HepG2 (cell line): ENCODE data around the gene HSPE1. TPM values are rescaled to one million over a fixed set of nuclear protein-coding genes. Genes with fewer than 3 reads are reported as not detected.

Experiments
- ATAC-seq: fragments of 200-7000 bp; cut with Tn5 transposase; 3 replicates; pipeline ENCODE4 v1.9.1; 2020; ENCODE audit warnings: mild to moderate bottlenecking, moderate library complexity
- BruUV-seq: library from RNA; stranded (reverse); fragments of 400-500 nt; replicated peaks from 2 replicates; lab custom pipeline; 2021; lab: Mats Ljungman, UMichigan
- CTCF ChIA-PET: fragments of 300-600 bp; formaldehyde crosslinking; extraction: SDS; loops from one replicate; lab custom pipeline; 2021; ENCODE audit warnings: low total read pairs, inconsistent platforms, low intra/inter-chr PET ratio; lab: Yijun Ruan, JAX
- POLR2A ChIA-PET: fragments of 350-600 bp; sonication (Branson Sonifier 250); formaldehyde crosslinking; loops from one replicate; lab custom pipeline; 2020; ENCODE audit warnings: antibody characterized with exemption, inconsistent platforms; lab: Yijun Ruan, JAX
- DNase-seq: peaks from one replicate; pipeline ENCODE4 v3.0.0-alpha.2; 2015; ENCODE audit warnings: low spot score
- FAIRE-seq: peaks from 3 replicates; lab custom pipeline; 2011; peaks lifted over from hg19 to GRCh38; lab: Jason Lieb, UNC
- H2AFZ ChIP-seq: one replicate; pipeline ENCODE4 v1.6.1; 2011; ENCODE audit warnings: low read length, inconsistent platforms
- H3K27ac ChIP-seq: fragments of 300-600 bp; 3 replicates; pipeline ENCODE4 v1.8.0; 2011; ENCODE audit warnings: mixed run types, mild to moderate bottlenecking, mixed read lengths, low read length, inconsistent platforms; ENCODE audit not compliant: insufficient read depth; ENCODE audit errors: extremely low read length
- H3K27me3 ChIP-seq, 2 experiments: fragments of 200-600 bp in 1 of 2; 2 replicates in 1 of 2; 3 replicates in 1 of 2; pipeline versions ENCODE4 v1.6.0 to v1.8.0; 2011; ENCODE audit warnings: low read length in 2 of 2, mild to moderate bottlenecking in 2 of 2, moderate library complexity in 2 of 2, inconsistent platforms in 1 of 2; ENCODE audit not compliant: insufficient read depth in 2 of 2, control insufficient read depth in 1 of 2
- H3K36me3 ChIP-seq, 2 experiments: fragments of 200-600 bp in 1 of 2; replicated peaks in 1 of 2; 2 replicates in 1 of 2; 3 replicates in 1 of 2; pipeline versions ENCODE4 v1.5.1 to v1.8.0; 2011; ENCODE audit warnings: low read length in 2 of 2, inconsistent platforms in 1 of 2; ENCODE audit not compliant: insufficient read depth in 2 of 2, control insufficient read depth in 1 of 2
- H3K4me1 ChIP-seq: 2 replicates; pipeline ENCODE4 v1.5.1; 2012; ENCODE audit warnings: low read length, inconsistent platforms; ENCODE audit not compliant: insufficient read depth
- H3K4me2 ChIP-seq: 2 replicates; pipeline ENCODE4 v1.6.0; 2011; ENCODE audit warnings: low read depth, low read length, inconsistent platforms
- H3K4me3 ChIP-seq, 3 experiments: fragments of 200-600 bp in 1 of 3; sonication (generic), shearing (Covaris generic) in 1 of 3; replicated peaks in 1 of 3; 2 replicates each; pipeline ENCODE4 v1.5.1; 2011 to 2016; ENCODE audit warnings: low read length in 3 of 3, inconsistent platforms in 2 of 3, low read depth in 2 of 3, mild to moderate bottlenecking in 2 of 3, control low read depth in 1 of 3, mixed read lengths in 1 of 3; ENCODE audit not compliant: insufficient read depth in 1 of 3
- H3K79me2 ChIP-seq: one replicate; pipeline ENCODE4 v1.6.1; 2011; ENCODE audit warnings: low read length, inconsistent platforms; ENCODE audit not compliant: insufficient read depth
- H3K9ac ChIP-seq: 2 replicates; pipeline ENCODE4 v1.6.0; 2011; ENCODE audit warnings: mild to moderate bottlenecking, low read depth, low read length, inconsistent platforms; ENCODE audit not compliant: insufficient read depth
- H3K9me3 ChIP-seq: 2 replicates; pipeline ENCODE4 v1.5.1; 2012; ENCODE audit warnings: mild to moderate bottlenecking, low read length
- H4K20me1 ChIP-seq: 2 replicates; pipeline ENCODE4 v1.6.0; 2011; ENCODE audit warnings: inconsistent platforms, mild to moderate bottlenecking, low read length, moderate library complexity; ENCODE audit not compliant: insufficient read depth
- CBFB ChIP-seq: sonication (generic); formaldehyde crosslinking; IDR thresholded peaks from 2 replicates; pipeline ENCODE4 v1.4.0; 2020; ENCODE audit warnings: missing genetic modification reagents
- DNMT1 ChIP-seq: sonication (generic); formaldehyde crosslinking; IDR thresholded peaks from 2 replicates; pipeline ENCODE4 v1.5.1; 2020; ENCODE audit warnings: mild to moderate bottlenecking, missing genetic modification reagents
- DNMT3B ChIP-seq: conservative IDR thresholded peaks from 2 replicates; pipeline ENCODE4 v1.6.1; 2016; ENCODE audit warnings: missing biosample characterization, control low read depth
- RFX1 ChIP-seq: fragments of 450-650 bp; IDR thresholded peaks from 2 replicates; pipeline ENCODE4 v1.6.1; 2017
- ZFP90 ChIP-seq: sonication (generic); formaldehyde crosslinking; IDR thresholded peaks from 2 replicates; pipeline ENCODE4 v1.8.0; 2022; ENCODE audit warnings: missing genetic modification reagents, mild to moderate bottlenecking, inconsistent platforms, borderline replicate concordance
- ZNF337 ChIP-seq: sonication (generic); formaldehyde crosslinking; IDR thresholded peaks from 2 replicates; pipeline ENCODE4 v1.5.1; 2020; ENCODE audit warnings: missing genetic modification reagents, low read depth, mild to moderate bottlenecking, borderline replicate concordance
- ZNF749 ChIP-seq: sonication (generic); formaldehyde crosslinking; IDR thresholded peaks from 2 replicates; pipeline ENCODE4 v1.8.0; 2022; ENCODE audit warnings: mild to moderate bottlenecking, missing genetic modification reagents, moderate library complexity, borderline replicate concordance
- ZNF773 ChIP-seq: sonication (generic); formaldehyde crosslinking; IDR thresholded peaks from 2 replicates; pipeline ENCODE4 v1.4.0; 2020; ENCODE audit warnings: missing genetic modification reagents, borderline replicate concordance
- WGBS: methylation state at CpG from one replicate; pipeline ENCODE4 v1.1.6; 2017; ENCODE audit warnings: low lambda C conversion rate; 5-methylcytosine and 5-hydroxymethylcytosine counted together
- in situ Hi-C: cut with HindIII; loops from 2 replicates; pipeline ENCODE4 v1.10.0; 2017; ENCODE audit warnings: low pct_unique_long_range_greater_than_20kb; ENCODE audit not compliant: extremely low pct_ligation_motif_present
- intact Hi-C: fragments of 100-400 bp; cut with micrococcal nuclease; formaldehyde crosslinking; loops from one replicate; pipeline ENCODE4 v1.10.0; 2022; ENCODE audit not compliant: unreplicated experiment
- polyA plus RNA-seq, 8 experiments: library from polyadenylated mRNA; depleted of rRNA in 3 of 8; stranded (reverse) in 7 of 8; unstranded in 1 of 8; fragments of >200 nt; fragmentation: Illumina TruSeq in 4 of 8; extraction: Trizol in 4 of 8; gene quantifications; 2 replicates each; pipeline versions ENCODE4 v1.2.1 to v1.2.3, GENCODE V29; 2011 to 2016; ENCODE audit warnings: low read depth in 4 of 8, missing spikeins in 1 of 8, mixed read lengths in 1 of 8; ENCODE audit not compliant: insufficient read depth in 1 of 8
- total RNA-seq, 5 experiments: library from RNA; depleted of rRNA; stranded (reverse); fragments of >200 nt; fragmentation: Illumina TruSeq; extraction: Trizol; gene quantifications; 2 replicates each; pipeline ENCODE4 v1.2.3, GENCODE V29; 2016; ENCODE audit warnings: low read depth in 1 of 5
- TF ChIP-seq, protein P1 (sequence below): sonication (generic); formaldehyde crosslinking; IDR thresholded peaks from 2 replicates; pipeline ENCODE4 v1.5.0; 2020; ENCODE audit warnings: mild to moderate bottlenecking, missing genetic modification reagents

Gene HSPE1
- total and polyA plus RNA-seq, 2 of the 13 experiments (the other 11 are each of a cell fraction or from before 2014, with no cell fraction given): 244 to 823 TPM

DNA sequence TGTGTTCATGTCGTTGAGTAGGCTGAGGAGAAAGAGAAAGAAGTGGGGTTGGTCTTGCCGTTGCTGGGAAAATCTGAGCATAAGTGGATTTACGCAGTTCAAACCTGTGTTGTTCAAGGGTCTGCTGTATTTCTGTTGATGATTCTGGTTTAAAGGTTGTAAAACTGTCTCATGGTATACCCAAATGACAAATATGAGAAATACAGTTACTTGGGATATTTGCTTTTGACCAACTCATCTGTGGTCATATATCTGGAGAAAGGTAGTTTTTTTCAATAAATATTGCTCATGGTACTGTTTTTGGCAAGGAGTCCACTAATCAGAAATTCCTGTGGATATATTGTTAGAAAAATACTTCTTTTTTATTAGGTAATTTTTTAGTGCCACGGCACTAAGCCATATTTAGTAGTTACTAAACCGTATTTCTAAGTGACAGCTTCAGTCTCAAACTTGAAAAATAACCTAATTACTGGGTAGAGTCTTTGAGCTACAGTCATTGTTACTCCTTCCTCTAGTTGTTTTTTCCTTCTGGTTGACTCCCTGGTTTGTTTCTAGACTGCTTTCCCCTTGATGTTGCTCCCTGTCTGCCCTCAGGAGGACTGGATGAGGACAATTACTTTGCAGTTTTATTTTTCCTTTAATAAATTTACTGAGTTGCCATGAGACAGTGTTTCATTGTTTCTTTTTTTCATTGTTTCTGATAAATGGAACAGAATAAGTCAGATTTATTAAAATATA is 47.2 kb downstream of the HSPE1 start:
- CTCF ChIA-PET: no interaction called here

More for the DNA sequence above, 47.2 kb downstream of the HSPE1 start:
- Histone ChIP-seq H3K4me1 (peaks cover 7% of the 10 kb centered on the region; the same call in 1 of the 2 replicates), H3K4me3 (no peak overlapping the region), H4K20me1 (no peaks in the 10 kb centered on the region), H2AFZ (no peak overlapping the region), H3K9me3 (no peaks in the 10 kb centered on the region), H3K9ac (no peak overlapping the region), H3K27me3 (no peaks in the 10 kb centered on the region), H3K79me2 (no peaks in the 10 kb centered on the region), H3K36me3 (peaks cover 8 to 48% of the 10 kb centered on the region in 2 experiments), H3K4me2 (no peak overlapping the region), H3K27ac (no peak overlapping the region)
- ATAC-seq (no peak), FAIRE-seq (no peak), DNase-seq (no peak)
- intact Hi-C loops (no loop called here), in situ Hi-C loops (no loop called here)
- no TSS peak for BruUV-seq
- TF ChIP-seq ZFP90 (CRISPR knock-in tag) (no peak), RFX1 (no peak), ZNF337 (CRISPR knock-in tag) (no peak), DNMT3B (no peak), ZNF773 (CRISPR knock-in tag) (no peak), DNMT1 (CRISPR knock-in tag) (no peak), ZNF749 (CRISPR knock-in tag) (no peak), CBFB (CRISPR knock-in tag) (no peak)
- TF ChIP-seq, protein P1, sequence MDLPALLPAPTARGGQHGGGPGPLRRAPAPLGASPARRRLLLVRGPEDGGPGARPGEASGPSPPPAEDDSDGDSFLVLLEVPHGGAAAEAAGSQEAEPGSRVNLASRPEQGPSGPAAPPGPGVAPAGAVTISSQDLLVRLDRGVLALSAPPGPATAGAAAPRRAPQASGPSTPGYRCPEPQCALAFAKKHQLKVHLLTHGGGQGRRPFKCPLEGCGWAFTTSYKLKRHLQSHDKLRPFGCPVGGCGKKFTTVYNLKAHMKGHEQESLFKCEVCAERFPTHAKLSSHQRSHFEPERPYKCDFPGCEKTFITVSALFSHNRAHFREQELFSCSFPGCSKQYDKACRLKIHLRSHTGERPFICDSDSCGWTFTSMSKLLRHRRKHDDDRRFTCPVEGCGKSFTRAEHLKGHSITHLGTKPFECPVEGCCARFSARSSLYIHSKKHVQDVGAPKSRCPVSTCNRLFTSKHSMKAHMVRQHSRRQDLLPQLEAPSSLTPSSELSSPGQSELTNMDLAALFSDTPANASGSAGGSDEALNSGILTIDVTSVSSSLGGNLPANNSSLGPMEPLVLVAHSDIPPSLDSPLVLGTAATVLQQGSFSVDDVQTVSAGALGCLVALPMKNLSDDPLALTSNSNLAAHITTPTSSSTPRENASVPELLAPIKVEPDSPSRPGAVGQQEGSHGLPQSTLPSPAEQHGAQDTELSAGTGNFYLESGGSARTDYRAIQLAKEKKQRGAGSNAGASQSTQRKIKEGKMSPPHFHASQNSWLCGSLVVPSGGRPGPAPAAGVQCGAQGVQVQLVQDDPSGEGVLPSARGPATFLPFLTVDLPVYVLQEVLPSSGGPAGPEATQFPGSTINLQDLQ (CRISPR knock-in tag): no peak
- WGBS: 95% methylated on average over 5 of the region's 5 CpGs
- POLR2A ChIA-PET: interaction anchor here (1.4 kb wide), 1 partner anchor 94 kb away, joined by 3 read pairs; the partner anchor contains the start of gene COQ10B
